Measurements from ENCODE around the gene STARD13. TPM values are rescaled to one million over a fixed set of nuclear protein-coding genes. Genes with fewer than 3 reads are reported as not detected.
A peak's percentile ranks its signal among the peaks of the same experiment; 100 is the strongest.

Gene STARD13
- total RNA-seq, 8 experiments from 2014 or later: 1.4 to 38.6 (median 7.7) TPM

DNA sequence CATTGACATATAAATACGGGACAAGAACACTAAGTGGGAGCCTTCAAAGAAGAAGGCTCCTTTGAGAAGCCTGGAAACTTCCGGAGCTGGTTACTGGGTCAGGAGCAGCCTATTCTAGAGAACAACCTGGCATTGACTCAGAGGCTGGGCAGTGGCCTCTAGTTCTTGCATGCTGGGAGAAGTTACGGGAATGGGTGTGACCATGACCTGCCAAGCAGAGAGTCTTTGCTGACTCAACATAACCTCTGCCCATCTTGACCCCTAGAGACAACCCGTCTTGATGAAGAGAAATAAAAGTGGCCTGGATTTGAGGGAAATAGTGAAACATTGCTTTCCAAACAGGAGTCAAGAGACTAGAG lies 21.0 kb downstream of the STARD13 start:
- Histone ChIP-seq H3K4me3 (no peak overlapping the region), H3K4me1 (replicated peaks in 1 of 2) (peaks cover 8 to 25% of the 10 kb centered on the region in 2 donors), H3K27ac (no peak overlapping the region)
- in situ Hi-C loops (cut with MboI; ENCODE audit: low pct_unique_long_range_greater_than_20kb in 2 of 9, low sequenced_read_pairs in 9 of 9, unreplicated experiment in 9 of 9): no loop called here
- peak in 3 of 8 experiments; percentile 73 to 91 (median 80) for ATAC-seq (replicated peaks in 6 of 8)
- WGBS, 10 experiments: 16 to 80% (median 67%) methylated on average over 1 to 4 of the region's 4 CpGs; no CpG with 5 or more reads in 2 of the 10 experiments

DNA sequence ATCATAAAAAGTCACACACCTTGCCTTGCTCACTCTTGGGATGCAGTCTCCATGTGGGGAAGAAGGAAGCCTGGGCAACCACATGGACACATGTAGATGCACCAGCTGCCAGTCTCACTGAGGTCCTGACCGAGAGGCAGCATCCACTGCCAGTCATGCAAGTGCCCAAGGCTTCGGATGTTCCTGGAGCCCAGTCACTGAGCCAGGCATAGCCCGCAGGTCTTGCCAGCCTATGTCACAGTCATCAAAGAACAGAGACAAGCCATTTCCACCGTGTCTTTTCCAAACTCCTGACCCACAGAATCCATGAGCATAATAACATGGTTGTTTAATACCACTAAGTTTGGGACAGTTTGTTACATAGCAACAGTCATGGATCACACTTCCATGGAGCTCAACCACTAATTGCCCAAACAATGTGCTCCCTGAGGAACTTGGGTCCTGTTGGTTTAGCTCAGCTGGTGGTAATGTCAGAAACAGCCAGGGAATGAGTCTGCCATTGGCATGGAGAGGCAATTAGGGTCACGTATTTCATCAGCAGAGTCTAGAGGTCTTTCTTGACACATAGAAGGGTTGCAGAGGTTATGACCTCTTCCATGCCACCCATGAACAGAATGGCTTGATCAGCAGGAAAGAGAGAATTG lies 21.5 kb downstream of the STARD13 start:
- Histone ChIP-seq H3K4me3 (no peak overlapping the region), H3K4me1 (replicated peaks in 1 of 2) (peaks cover 13 to 30% of the 10 kb centered on the region in 2 donors), H3K27ac (no peak overlapping the region)
- in situ Hi-C loops (cut with MboI; ENCODE audit: low pct_unique_long_range_greater_than_20kb in 2 of 9, low sequenced_read_pairs in 9 of 9, unreplicated experiment in 9 of 9): no loop called here
- ATAC-seq (replicated peaks in 6 of 8): no peak
- WGBS, 10 experiments: 50 to 100% (median 92%) methylated on average over 1 to 5 of the region's 5 CpGs; no CpG with 5 or more reads in 1 of the 10 experiments

DNA sequence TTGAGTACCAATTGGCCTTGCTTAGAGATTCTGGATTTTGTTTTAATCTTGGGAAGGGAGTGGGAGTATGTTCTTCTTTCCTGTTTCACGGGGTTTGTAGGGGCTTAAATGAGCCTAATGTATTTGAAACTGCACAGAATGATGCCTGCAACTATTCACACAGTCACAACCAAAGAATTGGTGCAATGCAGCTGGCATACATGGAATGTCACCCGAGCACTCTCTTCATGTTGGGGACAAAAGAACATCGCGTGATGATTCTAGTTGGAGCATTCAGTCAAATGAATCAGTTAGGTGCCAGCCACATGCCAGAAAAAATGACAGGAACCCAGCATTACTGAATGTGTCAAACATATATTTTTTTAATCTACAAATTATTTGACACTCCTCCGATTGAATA lies 22.1 kb downstream of the STARD13 start:
- Histone ChIP-seq H3K4me3 (no peak overlapping the region), H3K4me1 (replicated peaks in 1 of 2) (peaks cover 19 to 36% of the 10 kb centered on the region in 2 donors), H3K27ac (no peak overlapping the region)
- WGBS, 10 experiments: 83 to 100% (median 96%) methylated on average over 1 to 5 of the region's 5 CpGs; no CpG with 5 or more reads in 2 of the 10 experiments
- in situ Hi-C loops (cut with MboI; ENCODE audit: low pct_unique_long_range_greater_than_20kb in 2 of 9, low sequenced_read_pairs in 9 of 9, unreplicated experiment in 9 of 9): no loop called here
- ATAC-seq (replicated peaks in 6 of 8): no peak

DNA sequence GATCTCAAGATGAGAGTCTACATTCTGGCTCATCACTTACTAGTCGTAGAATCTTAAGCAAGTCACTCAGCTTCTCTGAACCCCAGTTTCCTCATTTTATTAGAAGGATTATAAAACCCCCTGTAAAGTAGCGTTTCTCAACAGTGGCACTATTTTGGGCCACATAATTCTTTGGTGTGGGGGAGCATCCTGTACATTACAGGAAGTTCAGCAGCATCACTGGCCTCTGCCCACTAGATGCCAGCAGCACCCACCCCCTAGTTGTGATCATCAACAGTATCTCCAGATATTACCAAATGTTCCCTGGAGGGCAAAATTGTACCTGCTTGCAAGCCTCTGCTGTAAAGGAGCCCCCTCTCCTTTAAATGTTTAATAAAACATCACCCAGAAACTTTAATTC lies 22.6 kb downstream of the STARD13 start:
- H3K4me3 ChIP-seq: no peak overlapping the region
- no peak overlapping the region for H3K27ac ChIP-seq
- peaks cover 22 to 41% of the 10 kb centered on the region in 2 donors for H3K4me1 ChIP-seq (replicated peaks in 1 of 2)
- WGBS, 10 experiments: 90 to 100% (median 96%) methylated on average over 1 to 2 of the region's 2 CpGs; no CpG with 5 or more reads in 6 of the 10 experiments
- no peak for ATAC-seq (replicated peaks in 6 of 8)
- in situ Hi-C loops (cut with MboI; ENCODE audit: low pct_unique_long_range_greater_than_20kb in 2 of 9, low sequenced_read_pairs in 9 of 9, unreplicated experiment in 9 of 9): no loop called here

DNA sequence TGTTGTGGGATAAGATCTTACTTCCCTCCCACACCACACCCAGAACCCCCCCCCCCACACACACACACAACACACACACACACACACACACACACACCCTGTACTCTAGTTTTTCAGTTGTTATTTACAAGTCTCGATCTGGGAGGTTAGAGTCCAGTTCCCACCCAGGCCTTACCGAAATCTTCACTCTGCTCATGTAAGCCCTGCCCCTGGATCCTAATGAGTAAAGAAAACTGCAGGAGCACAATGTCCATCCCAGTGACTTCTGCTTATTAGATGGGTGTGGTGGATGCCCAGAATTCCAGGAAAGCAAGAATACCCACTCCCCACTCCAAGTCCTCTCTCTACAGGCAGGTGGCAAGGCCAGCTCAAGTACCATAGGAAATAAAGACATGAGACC lies 23.0 kb downstream of the STARD13 start:
- H3K27ac ChIP-seq: no peak overlapping the region
- H3K4me1 ChIP-seq (replicated peaks in 1 of 2): peaks cover 26 to 45% of the 10 kb centered on the region in 2 donors
- in situ Hi-C loops (cut with MboI; ENCODE audit: low pct_unique_long_range_greater_than_20kb in 2 of 9, low sequenced_read_pairs in 9 of 9, unreplicated experiment in 9 of 9): no loop called here

DNA sequence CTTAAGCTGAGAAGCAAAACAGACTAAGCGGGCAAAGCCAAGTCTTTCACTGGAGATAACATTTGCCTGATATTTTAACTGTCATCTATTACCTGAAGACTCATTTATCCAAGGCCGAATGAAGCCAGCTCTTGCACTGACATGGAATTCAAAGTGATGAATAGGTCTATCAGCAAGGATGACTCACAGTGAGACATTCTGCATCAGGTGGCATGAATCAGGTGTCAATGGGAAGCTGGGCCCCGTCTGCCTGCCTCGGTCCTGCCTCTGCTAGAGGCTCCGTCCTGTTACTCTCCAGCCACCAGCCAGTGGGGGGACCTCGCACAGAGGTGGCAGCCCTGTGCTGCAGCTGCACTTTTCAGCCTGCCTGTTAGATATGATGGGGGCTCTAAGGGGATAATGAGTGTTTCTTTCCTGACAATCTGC lies 23.5 kb downstream of the STARD13 start:
- H3K4me1 ChIP-seq (replicated peaks in 1 of 2): peaks cover 29 to 50% of the 10 kb centered on the region in 2 donors
- no peak overlapping the region for H3K27ac ChIP-seq
- ATAC-seq (replicated peaks in 6 of 8): peak in 6 of 8 experiments; percentile 6 to 96 (median 94)
- in situ Hi-C loops (cut with MboI; ENCODE audit: low pct_unique_long_range_greater_than_20kb in 2 of 9, low sequenced_read_pairs in 9 of 9, unreplicated experiment in 9 of 9): no loop called here
- 31 to 100% (median 92%) methylated on average over 1 to 5 of the region's 6 CpGs; no CpG with 5 or more reads in 3 of the 10 experiments for WGBS, 10 experiments
- H3K4me3 ChIP-seq: no peak overlapping the region

More for the DNA sequence above, 23.0 kb downstream of the STARD13 start:
- no peak overlapping the region for H3K4me3 ChIP-seq
- peak in 1 of 8 experiments; percentile 16 for ATAC-seq (replicated peaks in 6 of 8)
- 60 to 80% (median 67%) methylated on average over 1 of the region's 2 CpGs; no CpG with 5 or more reads in 7 of the 10 experiments for WGBS, 10 experiments

DNA sequence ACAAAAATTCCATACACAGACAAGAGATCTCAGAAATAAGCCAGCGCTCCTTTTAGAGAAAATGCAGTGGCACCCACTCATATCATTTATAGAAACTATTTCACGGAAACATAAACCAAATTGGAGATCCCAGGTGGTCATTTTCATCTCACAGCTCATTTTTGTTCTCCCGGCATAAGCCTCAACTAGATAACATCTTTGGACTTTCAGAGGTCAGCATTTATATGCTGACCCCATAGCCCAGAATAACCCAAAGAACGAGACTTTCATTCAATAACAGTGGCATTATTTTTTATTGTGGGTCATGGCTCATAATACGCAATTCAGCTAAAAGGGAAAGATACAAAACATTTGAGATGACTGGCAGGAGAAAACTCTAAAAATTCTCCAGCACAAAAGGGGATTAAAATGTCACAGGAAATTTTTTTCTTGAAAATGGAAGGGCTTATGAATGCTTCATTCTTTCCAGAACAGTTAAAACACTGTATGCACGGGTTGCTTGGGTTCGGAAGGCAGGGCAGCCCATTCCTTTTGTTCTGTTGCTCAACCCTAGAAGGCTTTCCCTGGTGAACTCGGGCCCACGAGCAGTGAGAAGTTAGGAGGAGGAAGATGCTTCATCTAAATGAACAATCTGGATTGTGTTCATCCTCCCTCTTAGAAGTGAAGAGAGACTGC lies 24.0 kb downstream of the STARD13 start:
- Histone ChIP-seq H3K4me3 (no peak overlapping the region), H3K27ac (no peak overlapping the region), H3K4me1 (replicated peaks in 1 of 2) (peaks cover 30 to 52% of the 10 kb centered on the region in 2 donors)
- ATAC-seq (replicated peaks in 6 of 8): no peak
- in situ Hi-C loops (cut with MboI; ENCODE audit: low pct_unique_long_range_greater_than_20kb in 2 of 9, low sequenced_read_pairs in 9 of 9, unreplicated experiment in 9 of 9): no loop called here
- 72 to 93% (median 87%) methylated on average over 3 to 9 of the region's 9 CpGs for WGBS, 10 experiments

DNA sequence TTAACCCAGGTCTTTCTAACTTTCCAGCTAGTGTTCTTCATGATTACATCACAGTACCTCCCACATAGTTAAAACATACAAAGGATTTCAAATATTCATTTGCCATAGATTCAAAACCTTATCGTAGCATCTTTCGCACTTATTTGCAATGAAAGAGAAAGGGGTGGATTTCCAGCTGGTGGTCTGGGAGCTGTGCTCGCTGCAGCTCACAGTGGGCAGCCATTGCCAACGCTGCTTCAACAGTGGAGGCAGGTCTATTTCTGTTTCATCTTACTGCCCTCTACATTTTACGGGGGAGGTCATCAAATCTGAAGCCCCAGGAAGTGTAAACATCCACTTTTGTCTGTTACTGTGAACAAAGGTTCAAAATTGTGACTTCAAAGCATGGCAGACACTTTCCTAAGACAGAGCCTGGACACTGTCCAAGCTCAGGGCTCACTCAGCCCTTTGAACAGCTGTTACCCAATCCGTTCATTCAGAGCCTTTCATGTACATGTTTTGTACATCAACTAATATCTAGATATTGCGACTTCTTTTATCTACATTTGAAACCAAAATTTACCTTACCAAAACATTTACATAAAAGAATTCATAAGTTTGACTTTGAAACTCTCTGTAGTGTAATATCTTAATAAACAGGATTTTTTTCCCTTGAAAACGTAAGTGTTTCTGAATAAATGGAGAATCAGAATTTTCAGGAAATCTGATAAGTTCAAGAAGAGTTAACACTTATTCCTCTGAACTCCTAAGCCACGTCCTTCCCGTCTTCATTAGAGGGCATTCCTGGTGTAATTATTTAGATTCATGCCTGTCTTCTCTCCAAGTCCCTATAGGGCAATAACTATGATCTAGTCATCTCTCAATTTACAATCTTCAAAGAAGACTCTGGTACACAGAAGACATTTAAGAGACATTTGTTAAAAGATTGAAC lies 25.1 kb downstream of the STARD13 start:
- in situ Hi-C loops (cut with MboI; ENCODE audit: low pct_unique_long_range_greater_than_20kb in 2 of 9, low sequenced_read_pairs in 9 of 9, unreplicated experiment in 9 of 9): no loop called here
- H3K4me1 ChIP-seq (replicated peaks in 1 of 2): peaks cover 35 to 52% of the 10 kb centered on the region in 2 donors
- 33 to 92% (median 77%) methylated on average over 1 to 10 of the region's 10 CpGs; no CpG with 5 or more reads in 1 of the 10 experiments for WGBS, 10 experiments
- ATAC-seq (replicated peaks in 6 of 8): peak in 1 of 8 experiments; percentile 18
- H3K4me3 ChIP-seq: no peak overlapping the region
- no peak overlapping the region for H3K27ac ChIP-seq

DNA sequence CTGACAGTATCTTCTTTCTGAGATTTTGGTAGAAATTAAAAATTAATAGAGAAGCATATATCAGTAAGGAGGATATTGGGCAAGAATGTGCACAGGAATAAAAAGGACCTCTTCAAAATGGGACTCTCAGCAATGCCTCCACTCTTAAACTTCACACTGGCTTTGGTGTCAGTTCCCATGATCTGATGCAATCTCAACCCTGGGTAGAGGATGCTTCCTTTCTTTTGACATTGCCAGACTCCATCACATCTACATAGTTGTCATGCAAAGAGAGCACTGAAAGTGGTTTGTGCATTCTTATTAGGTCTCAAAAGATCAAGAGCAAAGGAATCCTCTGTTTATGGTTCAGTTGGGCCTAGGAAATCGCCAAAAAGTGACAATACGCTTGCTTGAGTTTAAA lies 26.3 kb downstream of the STARD13 start:
- peak in 1 of 8 experiments; percentile 21 for ATAC-seq (replicated peaks in 6 of 8)
- 60 to 100% (median 74%) methylated on average over 1 to 2 of the region's 2 CpGs; no CpG with 5 or more reads in 2 of the 10 experiments for WGBS, 10 experiments
- H3K27ac ChIP-seq: peak overlapping the region in 1 of 2 donors; percentile 72

DNA sequence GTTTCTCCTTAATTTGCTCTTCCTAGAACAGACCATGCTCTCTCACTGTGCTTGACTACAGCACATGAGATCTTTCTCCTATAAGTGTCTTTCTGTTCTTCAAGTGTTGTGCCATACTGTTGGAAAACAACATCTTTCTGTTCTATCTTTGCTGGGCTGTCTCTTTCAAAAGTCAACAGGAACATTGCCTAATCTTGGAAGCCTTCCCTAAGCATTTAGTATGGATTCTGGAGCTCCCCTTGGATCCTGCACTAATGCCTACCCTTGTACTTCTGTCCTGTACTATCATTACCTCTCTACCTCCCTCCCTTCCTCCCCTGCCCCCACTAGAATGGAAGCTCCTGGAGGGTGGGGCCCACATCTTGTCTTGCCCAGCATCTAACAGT lies 26.8 kb downstream of the STARD13 start:
- Histone ChIP-seq H3K27ac (peak overlapping the region; percentile 11 to 72), H3K4me3 (no peak overlapping the region), H3K4me1 (replicated peaks in 1 of 2) (peaks cover 35 to 52% of the 10 kb centered on the region in 2 donors)
- in situ Hi-C loops (cut with MboI; ENCODE audit: low pct_unique_long_range_greater_than_20kb in 2 of 9, low sequenced_read_pairs in 9 of 9, unreplicated experiment in 9 of 9): no loop called here
- ATAC-seq (replicated peaks in 6 of 8): peak in 2 of 8 experiments; percentile 29

More for the DNA sequence above, 26.3 kb downstream of the STARD13 start:
- in situ Hi-C loops (cut with MboI; ENCODE audit: low pct_unique_long_range_greater_than_20kb in 2 of 9, low sequenced_read_pairs in 9 of 9, unreplicated experiment in 9 of 9): no loop called here
- peaks cover 35 to 52% of the 10 kb centered on the region in 2 donors for H3K4me1 ChIP-seq (replicated peaks in 1 of 2)
- no peak overlapping the region for H3K4me3 ChIP-seq

DNA sequence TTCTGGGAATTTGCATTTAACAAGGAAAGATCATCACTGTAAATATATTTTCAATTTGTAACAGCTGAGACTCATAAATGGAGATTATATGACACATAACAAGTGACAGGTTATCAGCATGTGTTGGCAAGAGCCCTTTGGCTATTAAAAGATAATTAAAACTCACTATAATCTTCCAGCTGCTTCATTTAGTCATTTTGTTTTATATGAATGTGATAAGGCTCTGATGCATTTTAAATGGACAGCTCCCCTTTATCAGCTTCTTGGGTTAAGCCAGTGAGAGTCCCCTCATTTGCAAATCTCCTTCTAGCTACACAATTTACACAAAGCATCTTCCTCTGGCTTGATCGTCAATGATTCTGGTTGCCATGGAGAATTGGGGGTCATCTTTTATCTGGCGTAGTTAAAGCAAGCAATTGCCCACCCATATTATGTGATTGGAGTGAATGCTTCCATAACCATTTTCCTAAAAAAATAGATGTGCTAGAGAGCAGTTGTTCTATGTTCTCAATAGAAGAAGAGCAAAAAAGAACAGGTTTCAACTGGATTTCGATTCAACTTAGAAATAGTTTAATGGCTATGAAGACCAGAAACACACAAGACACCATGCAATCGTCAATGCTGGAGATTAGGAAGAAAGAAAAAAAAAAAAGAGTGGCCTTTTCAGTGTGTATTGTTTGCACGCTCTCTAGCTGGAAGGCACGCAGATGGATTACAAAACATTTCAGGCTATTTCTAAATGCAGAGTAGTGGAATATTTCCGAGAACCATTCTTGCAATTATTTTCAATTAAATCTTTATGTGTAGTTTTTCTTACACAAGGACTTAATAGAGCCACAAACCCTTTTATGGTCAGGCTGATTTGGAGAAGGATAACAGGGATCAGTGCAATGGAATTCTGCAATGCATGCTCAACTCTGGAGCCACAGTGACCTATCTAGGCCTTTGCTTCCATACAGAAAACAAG lies 27.4 kb downstream of the STARD13 start:
- peak in 7 of 8 experiments; percentile 18 to 58 (median 39) for ATAC-seq (replicated peaks in 6 of 8)
- H3K27ac ChIP-seq: peak overlapping the region; percentile 11 to 72
- in situ Hi-C loops (cut with MboI; ENCODE audit: low pct_unique_long_range_greater_than_20kb in 2 of 9, low sequenced_read_pairs in 9 of 9, unreplicated experiment in 9 of 9): no loop called here

More for the DNA sequence above, 27.4 kb downstream of the STARD13 start:
- WGBS, 10 experiments: 32 to 88% (median 54%) methylated on average over 2 to 7 of the region's 7 CpGs; no CpG with 5 or more reads in 1 of the 10 experiments
- H3K4me1 ChIP-seq (replicated peaks in 1 of 2): peaks cover 35 to 52% of the 10 kb centered on the region in 2 donors
- no peak overlapping the region for H3K4me3 ChIP-seq
